HEK293 (cell line): ENCODE data around the gene INTS1.

ENCODE experiments used
- EGR2 ChIP-seq: fragments of 450-650 bp; formaldehyde crosslinking; IDR thresholded peaks from 2 replicates; pipeline ENCODE4 v1.5.1; 2016; ENCODE audit warnings: low read depth, missing biosample characterization, missing genetic modification characterization
- GLIS1 ChIP-seq: fragments of 450-650 bp; formaldehyde crosslinking; IDR thresholded peaks from 2 replicates; pipeline ENCODE4 v1.5.1; 2016; ENCODE audit warnings: missing biosample characterization, missing genetic modification characterization
- GLIS2 ChIP-seq: fragments of 450-650 bp; formaldehyde crosslinking; IDR thresholded peaks from 2 replicates; pipeline ENCODE4 v1.5.1; 2016; ENCODE audit warnings: missing biosample characterization, missing genetic modification characterization
- HOXC10 ChIP-seq: sonication (generic); formaldehyde crosslinking; IDR thresholded peaks from 2 replicates; pipeline ENCODE4 v1.8.1; 2023; ENCODE audit warnings: mild to moderate bottlenecking, missing genetic modification reagents
- KLF8 ChIP-seq: fragments of 450-650 bp; formaldehyde crosslinking; IDR thresholded peaks from 2 replicates; pipeline ENCODE4 v1.5.1; 2016; ENCODE audit warnings: missing biosample characterization, missing genetic modification characterization
- SCRT1 ChIP-seq: fragments of 450-650 bp; formaldehyde crosslinking; IDR thresholded peaks from 2 replicates; pipeline ENCODE4 v1.5.1; 2016; ENCODE audit warnings: missing biosample characterization, missing genetic modification characterization, borderline replicate concordance
- WT1 ChIP-seq: fragments of 450-650 bp; formaldehyde crosslinking; IDR thresholded peaks from 2 replicates; pipeline ENCODE4 v1.5.1; 2016; ENCODE audit warnings: missing biosample characterization, missing genetic modification characterization
- ZFHX2 ChIP-seq: fragments of 450-650 bp; formaldehyde crosslinking; conservative IDR thresholded peaks from 2 replicates; pipeline ENCODE4 v1.5.1; 2016; ENCODE audit warnings: missing biosample characterization, missing genetic modification characterization
- ZFP41 ChIP-seq: fragments of 450-650 bp; formaldehyde crosslinking; IDR thresholded peaks from 2 replicates; pipeline ENCODE4 v1.5.1; 2016; ENCODE audit warnings: missing biosample characterization, missing genetic modification characterization, borderline replicate concordance
- ZNF155 ChIP-seq: fragments of 450-650 bp; formaldehyde crosslinking; IDR thresholded peaks from 2 replicates; pipeline ENCODE4 v1.5.1; 2016; ENCODE audit warnings: missing biosample characterization, missing genetic modification characterization
- ZNF184 ChIP-seq: fragments of 450-650 bp; IDR thresholded peaks from 2 replicates; pipeline ENCODE4 v1.5.1; 2018; ENCODE audit warnings: missing biosample characterization, mild to moderate bottlenecking, missing genetic modification characterization
- ZNF2 ChIP-seq: fragments of 450-650 bp; formaldehyde crosslinking; IDR thresholded peaks from 2 replicates; pipeline ENCODE4 v1.5.1; 2016; ENCODE audit warnings: missing biosample characterization, missing genetic modification characterization
- ZNF223 ChIP-seq: fragments of 450-650 bp; formaldehyde crosslinking; IDR thresholded peaks from 2 replicates; pipeline ENCODE4 v1.5.1; 2016; ENCODE audit warnings: missing biosample characterization, missing genetic modification characterization
- ZNF664 ChIP-seq: fragments of 450-650 bp; formaldehyde crosslinking; IDR thresholded peaks from 2 replicates; pipeline ENCODE4 v1.5.1; 2016; ENCODE audit warnings: missing biosample characterization, missing genetic modification characterization
- TF ChIP-seq, protein P1 (sequence below): fragments of 450-650 bp; formaldehyde crosslinking; IDR thresholded peaks from 2 replicates; pipeline ENCODE4 v1.5.1; 2016; ENCODE audit warnings: missing biosample characterization, missing genetic modification characterization
- TF ChIP-seq, protein P2 (sequence below): fragments of 450-650 bp; formaldehyde crosslinking; IDR thresholded peaks from 2 replicates; pipeline ENCODE4 v1.5.1; 2017; ENCODE audit warnings: missing biosample characterization, missing genetic modification characterization
- TF ChIP-seq, protein P3 (sequence below): fragments of 450-650 bp; formaldehyde crosslinking; IDR thresholded peaks from 2 replicates; pipeline ENCODE4 v1.5.1; 2016; ENCODE audit warnings: missing biosample characterization, missing genetic modification characterization
- TF ChIP-seq, protein P4 (sequence below): fragments of 450-650 bp; formaldehyde crosslinking; IDR thresholded peaks from 2 replicates; pipeline ENCODE4 v1.5.1; 2016; ENCODE audit warnings: missing biosample characterization, missing genetic modification characterization
- TF ChIP-seq, protein P5 (sequence below): fragments of 450-650 bp; IDR thresholded peaks from 2 replicates; pipeline ENCODE4 v1.5.1; 2018; ENCODE audit warnings: missing biosample characterization, mild to moderate bottlenecking, missing genetic modification characterization
- TF ChIP-seq, protein P6 (sequence below): fragments of 450-650 bp; formaldehyde crosslinking; IDR thresholded peaks from 2 replicates; pipeline ENCODE4 v1.5.1; 2016; ENCODE audit warnings: missing biosample characterization, missing genetic modification characterization
- TF ChIP-seq, protein P7 (sequence below): fragments of 450-650 bp; formaldehyde crosslinking; IDR thresholded peaks from 2 replicates; pipeline ENCODE4 v1.5.1; 2016; ENCODE audit warnings: missing biosample characterization, missing genetic modification characterization
- TF ChIP-seq, protein P8 (sequence below): fragments of 450-650 bp; formaldehyde crosslinking; IDR thresholded peaks from 2 replicates; pipeline ENCODE4 v1.5.1; 2017; ENCODE audit warnings: missing biosample characterization, missing genetic modification characterization

Gene INTS1

DNA sequence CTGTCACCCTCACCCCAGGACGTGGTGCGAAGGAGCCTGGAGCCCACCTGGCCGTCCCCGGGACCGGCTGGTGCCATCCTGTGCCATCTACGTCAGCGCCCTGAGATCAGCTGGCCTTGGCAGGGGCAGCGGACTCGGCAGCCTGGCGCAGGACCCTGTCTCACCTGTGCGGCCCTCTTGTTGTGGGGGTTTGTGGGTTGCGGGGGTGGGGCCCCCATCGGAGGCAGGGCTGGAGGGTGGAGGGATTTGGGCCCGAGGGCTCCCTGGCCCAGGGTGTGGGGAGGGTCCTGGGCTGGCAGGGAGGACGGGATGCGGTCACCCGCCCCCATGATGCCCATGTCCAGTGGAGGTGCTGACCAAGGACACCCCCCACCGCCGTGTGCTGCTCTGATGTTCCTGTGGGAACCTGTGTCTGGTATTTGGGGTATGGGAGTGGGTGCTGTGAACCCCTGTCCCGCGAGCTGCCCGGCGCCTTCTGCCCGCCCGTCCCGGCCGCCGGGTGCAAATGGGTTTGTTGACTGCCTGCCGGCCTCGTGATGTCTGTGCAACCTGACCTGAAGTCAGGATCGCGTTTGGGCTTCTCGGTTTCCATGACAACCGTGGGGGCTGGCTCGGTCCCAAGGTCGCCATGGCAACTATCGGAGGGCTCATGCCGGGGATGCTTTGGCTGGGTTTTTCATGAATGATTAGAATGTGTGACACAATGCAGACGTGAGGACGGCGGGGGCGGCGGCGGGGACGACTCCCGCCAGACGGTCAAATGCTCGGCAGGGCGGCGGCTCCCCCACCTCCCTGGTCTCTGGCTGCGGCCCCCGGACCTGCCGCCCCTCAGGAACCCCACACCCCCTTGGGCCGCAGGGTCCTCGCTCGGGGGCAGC lies 33.6 kb upstream of the INTS1 start (continued):
- no peak for TF ChIP-seq ZNF155
- TF ChIP-seq, protein P1, sequence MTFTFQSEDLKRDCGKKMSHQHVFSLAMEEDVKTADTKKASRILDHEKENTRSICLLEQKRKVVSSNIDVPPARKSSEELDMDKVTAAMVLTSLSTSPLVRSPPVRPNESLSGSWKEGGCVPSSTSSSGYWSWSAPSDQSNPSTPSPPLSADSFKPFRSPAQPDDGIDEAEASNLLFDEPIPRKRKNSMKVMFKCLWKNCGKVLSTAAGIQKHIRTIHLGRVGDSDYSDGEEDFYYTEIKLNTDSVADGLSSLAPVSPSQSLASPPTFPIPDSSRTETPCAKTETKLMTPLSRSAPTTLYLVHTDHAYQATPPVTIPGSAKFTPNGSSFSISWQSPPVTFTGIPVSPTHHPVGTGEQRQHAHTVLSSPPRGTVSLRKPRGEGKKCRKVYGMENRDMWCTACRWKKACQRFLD, result no peak
- no peak for TF ChIP-seq ZFP41
- no peak for TF ChIP-seq ZNF664 (tag by site-specific recombination)
- TF ChIP-seq, protein P2, sequence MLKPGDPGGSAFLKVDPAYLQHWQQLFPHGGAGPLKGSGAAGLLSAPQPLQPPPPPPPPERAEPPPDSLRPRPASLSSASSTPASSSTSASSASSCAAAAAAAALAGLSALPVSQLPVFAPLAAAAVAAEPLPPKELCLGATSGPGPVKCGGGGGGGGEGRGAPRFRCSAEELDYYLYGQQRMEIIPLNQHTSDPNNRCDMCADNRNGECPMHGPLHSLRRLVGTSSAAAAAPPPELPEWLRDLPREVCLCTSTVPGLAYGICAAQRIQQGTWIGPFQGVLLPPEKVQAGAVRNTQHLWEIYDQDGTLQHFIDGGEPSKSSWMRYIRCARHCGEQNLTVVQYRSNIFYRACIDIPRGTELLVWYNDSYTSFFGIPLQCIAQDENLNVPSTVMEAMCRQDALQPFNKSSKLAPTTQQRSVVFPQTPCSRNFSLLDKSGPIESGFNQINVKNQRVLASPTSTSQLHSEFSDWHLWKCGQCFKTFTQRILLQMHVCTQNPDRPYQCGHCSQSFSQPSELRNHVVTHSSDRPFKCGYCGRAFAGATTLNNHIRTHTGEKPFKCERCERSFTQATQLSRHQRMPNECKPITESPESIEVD, result no peak
- TF ChIP-seq, protein P3, sequence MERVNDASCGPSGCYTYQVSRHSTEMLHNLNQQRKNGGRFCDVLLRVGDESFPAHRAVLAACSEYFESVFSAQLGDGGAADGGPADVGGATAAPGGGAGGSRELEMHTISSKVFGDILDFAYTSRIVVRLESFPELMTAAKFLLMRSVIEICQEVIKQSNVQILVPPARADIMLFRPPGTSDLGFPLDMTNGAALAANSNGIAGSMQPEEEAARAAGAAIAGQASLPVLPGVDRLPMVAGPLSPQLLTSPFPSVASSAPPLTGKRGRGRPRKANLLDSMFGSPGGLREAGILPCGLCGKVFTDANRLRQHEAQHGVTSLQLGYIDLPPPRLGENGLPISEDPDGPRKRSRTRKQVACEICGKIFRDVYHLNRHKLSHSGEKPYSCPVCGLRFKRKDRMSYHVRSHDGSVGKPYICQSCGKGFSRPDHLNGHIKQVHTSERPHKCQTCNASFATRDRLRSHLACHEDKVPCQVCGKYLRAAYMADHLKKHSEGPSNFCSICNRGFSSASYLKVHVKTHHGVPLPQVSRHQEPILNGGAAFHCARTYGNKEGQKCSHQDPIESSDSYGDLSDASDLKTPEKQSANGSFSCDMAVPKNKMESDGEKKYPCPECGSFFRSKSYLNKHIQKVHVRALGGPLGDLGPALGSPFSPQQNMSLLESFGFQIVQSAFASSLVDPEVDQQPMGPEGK, result peak; percentile 42; the same call in 1 of the 2 replicates
- TF ChIP-seq, protein P4, sequence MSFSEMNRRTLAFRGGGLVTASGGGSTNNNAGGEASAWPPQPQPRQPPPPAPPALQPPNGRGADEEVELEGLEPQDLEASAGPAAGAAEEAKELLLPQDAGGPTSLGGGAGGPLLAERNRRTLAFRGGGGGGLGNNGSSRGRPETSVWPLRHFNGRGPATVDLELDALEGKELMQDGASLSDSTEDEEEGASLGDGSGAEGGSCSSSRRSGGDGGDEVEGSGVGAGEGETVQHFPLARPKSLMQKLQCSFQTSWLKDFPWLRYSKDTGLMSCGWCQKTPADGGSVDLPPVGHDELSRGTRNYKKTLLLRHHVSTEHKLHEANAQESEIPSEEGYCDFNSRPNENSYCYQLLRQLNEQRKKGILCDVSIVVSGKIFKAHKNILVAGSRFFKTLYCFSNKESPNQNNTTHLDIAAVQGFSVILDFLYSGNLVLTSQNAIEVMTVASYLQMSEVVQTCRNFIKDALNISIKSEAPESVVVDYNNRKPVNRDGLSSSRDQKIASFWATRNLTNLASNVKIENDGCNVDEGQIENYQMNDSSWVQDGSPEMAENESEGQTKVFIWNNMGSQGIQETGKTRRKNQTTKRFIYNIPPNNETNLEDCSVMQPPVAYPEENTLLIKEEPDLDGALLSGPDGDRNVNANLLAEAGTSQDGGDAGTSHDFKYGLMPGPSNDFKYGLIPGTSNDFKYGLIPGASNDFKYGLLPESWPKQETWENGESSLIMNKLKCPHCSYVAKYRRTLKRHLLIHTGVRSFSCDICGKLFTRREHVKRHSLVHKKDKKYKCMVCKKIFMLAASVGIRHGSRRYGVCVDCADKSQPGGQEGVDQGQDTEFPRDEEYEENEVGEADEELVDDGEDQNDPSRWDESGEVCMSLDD (tag by site-specific recombination), result no peak
- TF ChIP-seq HOXC10 (CRISPR knock-in tag), result no peak
- no peak for TF ChIP-seq ZNF223 (tag by site-specific recombination)
- TF ChIP-seq, protein P5, sequence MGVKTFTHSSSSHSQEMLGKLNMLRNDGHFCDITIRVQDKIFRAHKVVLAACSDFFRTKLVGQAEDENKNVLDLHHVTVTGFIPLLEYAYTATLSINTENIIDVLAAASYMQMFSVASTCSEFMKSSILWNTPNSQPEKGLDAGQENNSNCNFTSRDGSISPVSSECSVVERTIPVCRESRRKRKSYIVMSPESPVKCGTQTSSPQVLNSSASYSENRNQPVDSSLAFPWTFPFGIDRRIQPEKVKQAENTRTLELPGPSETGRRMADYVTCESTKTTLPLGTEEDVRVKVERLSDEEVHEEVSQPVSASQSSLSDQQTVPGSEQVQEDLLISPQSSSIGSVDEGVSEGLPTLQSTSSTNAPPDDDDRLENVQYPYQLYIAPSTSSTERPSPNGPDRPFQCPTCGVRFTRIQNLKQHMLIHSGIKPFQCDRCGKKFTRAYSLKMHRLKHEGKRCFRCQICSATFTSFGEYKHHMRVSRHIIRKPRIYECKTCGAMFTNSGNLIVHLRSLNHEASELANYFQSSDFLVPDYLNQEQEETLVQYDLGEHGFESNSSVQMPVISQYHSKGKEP (tag by site-specific recombination), result no peak
- no peak for TF ChIP-seq ZNF184
- peak; percentile 76 for TF ChIP-seq ZFHX2
- TF ChIP-seq GLIS1 (tag by site-specific recombination), result peak; percentile 51; the same call in 1 of the 2 replicates
- peak; percentile 39; the same call in 1 of the 2 replicates for TF ChIP-seq KLF8
- TF ChIP-seq, protein P6, sequence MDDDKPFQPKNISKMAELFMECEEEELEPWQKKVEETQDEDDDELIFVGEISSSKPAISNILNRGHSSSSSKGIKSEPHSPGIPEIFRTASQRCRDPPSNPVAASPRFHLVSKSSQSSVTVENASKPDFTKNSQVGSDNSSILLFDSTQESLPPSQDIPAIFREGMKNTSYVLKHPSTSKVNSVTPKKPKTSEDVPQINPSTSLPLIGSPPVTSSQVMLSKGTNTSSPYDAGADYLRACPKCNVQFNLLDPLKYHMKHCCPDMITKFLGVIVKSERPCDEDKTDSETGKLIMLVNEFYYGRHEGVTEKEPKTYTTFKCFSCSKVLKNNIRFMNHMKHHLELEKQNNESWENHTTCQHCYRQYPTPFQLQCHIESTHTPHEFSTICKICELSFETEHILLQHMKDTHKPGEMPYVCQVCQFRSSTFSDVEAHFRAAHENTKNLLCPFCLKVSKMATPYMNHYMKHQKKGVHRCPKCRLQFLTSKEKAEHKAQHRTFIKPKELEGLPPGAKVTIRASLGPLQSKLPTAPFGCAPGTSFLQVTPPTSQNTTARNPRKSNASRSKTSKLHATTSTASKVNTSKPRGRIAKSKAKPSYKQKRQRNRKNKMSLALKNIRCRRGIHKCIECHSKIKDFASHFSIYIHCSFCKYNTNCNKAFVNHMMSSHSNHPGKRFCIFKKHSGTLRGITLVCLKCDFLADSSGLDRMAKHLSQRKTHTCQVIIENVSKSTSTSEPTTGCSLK (tag by site-specific recombination), result no peak
- TF ChIP-seq, protein P7, sequence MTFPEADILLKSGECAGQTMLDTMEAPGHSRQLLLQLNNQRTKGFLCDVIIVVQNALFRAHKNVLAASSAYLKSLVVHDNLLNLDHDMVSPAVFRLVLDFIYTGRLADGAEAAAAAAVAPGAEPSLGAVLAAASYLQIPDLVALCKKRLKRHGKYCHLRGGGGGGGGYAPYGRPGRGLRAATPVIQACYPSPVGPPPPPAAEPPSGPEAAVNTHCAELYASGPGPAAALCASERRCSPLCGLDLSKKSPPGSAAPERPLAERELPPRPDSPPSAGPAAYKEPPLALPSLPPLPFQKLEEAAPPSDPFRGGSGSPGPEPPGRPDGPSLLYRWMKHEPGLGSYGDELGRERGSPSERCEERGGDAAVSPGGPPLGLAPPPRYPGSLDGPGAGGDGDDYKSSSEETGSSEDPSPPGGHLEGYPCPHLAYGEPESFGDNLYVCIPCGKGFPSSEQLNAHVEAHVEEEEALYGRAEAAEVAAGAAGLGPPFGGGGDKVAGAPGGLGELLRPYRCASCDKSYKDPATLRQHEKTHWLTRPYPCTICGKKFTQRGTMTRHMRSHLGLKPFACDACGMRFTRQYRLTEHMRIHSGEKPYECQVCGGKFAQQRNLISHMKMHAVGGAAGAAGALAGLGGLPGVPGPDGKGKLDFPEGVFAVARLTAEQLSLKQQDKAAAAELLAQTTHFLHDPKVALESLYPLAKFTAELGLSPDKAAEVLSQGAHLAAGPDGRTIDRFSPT, result peak; percentile 75; the same call in 1 of the 2 replicates
- TF ChIP-seq WT1 (tag by site-specific recombination), result no peak
- TF ChIP-seq, protein P8, sequence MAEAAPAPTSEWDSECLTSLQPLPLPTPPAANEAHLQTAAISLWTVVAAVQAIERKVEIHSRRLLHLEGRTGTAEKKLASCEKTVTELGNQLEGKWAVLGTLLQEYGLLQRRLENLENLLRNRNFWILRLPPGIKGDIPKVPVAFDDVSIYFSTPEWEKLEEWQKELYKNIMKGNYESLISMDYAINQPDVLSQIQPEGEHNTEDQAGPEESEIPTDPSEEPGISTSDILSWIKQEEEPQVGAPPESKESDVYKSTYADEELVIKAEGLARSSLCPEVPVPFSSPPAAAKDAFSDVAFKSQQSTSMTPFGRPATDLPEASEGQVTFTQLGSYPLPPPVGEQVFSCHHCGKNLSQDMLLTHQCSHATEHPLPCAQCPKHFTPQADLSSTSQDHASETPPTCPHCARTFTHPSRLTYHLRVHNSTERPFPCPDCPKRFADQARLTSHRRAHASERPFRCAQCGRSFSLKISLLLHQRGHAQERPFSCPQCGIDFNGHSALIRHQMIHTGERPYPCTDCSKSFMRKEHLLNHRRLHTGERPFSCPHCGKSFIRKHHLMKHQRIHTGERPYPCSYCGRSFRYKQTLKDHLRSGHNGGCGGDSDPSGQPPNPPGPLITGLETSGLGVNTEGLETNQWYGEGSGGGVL (tag by site-specific recombination), result peak; percentile 32
- TF ChIP-seq GLIS2 (tag by site-specific recombination), result peak; percentile 67
- no peak for TF ChIP-seq SCRT1 (tag by site-specific recombination)
- peak; percentile 49; the same call in 1 of the 2 replicates for TF ChIP-seq EGR2 (tag by site-specific recombination)
- no peak for TF ChIP-seq ZNF2 (tag by site-specific recombination)
